Measurements from ENCODE around the gene CHST7.

CHST7 gene

DNA sequence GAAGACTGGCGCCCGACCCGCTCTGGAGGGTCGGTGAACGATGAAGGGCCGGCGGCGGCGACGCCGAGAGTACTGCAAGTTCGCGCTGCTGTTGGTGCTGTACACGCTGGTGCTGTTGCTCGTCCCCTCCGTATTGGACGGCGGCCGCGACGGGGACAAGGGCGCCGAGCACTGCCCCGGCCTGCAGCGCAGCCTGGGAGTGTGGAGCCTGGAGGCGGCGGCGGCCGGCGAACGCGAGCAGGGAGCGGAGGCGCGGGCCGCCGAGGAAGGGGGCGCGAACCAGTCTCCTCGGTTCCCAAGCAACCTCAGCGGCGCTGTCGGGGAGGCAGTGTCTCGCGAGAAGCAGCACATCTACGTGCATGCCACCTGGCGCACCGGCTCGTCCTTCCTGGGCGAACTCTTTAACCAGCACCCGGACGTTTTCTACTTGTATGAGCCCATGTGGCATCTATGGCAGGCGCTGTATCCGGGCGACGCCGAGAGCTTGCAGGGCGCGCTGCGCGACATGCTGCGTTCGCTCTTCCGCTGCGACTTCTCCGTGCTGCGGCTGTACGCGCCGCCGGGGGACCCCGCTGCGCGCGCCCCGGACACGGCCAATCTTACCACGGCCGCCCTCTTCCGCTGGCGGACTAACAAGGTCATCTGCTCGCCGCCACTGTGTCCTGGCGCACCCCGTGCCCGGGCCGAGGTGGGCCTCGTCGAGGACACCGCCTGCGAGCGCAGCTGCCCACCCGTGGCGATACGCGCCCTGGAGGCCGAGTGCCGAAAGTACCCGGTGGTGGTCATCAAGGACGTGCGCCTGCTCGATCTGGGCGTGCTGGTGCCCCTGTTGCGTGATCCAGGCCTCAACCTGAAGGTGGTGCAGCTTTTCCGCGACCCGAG, 568 bp downstream of the CHST7 start:
- in situ Hi-C loops (cut with MboI; ENCODE audit: low pct_unique_long_range_greater_than_20kb, low sequenced_read_pairs, unreplicated experiment): no loop called here
- TF ChIP-seq, protein P1, sequence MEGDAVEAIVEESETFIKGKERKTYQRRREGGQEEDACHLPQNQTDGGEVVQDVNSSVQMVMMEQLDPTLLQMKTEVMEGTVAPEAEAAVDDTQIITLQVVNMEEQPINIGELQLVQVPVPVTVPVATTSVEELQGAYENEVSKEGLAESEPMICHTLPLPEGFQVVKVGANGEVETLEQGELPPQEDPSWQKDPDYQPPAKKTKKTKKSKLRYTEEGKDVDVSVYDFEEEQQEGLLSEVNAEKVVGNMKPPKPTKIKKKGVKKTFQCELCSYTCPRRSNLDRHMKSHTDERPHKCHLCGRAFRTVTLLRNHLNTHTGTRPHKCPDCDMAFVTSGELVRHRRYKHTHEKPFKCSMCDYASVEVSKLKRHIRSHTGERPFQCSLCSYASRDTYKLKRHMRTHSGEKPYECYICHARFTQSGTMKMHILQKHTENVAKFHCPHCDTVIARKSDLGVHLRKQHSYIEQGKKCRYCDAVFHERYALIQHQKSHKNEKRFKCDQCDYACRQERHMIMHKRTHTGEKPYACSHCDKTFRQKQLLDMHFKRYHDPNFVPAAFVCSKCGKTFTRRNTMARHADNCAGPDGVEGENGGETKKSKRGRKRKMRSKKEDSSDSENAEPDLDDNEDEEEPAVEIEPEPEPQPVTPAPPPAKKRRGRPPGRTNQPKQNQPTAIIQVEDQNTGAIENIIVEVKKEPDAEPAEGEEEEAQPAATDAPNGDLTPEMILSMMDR (IDR thresholded peaks at IDR 0.05; ENCODE audit: extremely low read depth, insufficient read depth, missing control alignments): no peak
- DNase-seq (ENCODE audit: low spot score): peak; percentile 57

DNA sequence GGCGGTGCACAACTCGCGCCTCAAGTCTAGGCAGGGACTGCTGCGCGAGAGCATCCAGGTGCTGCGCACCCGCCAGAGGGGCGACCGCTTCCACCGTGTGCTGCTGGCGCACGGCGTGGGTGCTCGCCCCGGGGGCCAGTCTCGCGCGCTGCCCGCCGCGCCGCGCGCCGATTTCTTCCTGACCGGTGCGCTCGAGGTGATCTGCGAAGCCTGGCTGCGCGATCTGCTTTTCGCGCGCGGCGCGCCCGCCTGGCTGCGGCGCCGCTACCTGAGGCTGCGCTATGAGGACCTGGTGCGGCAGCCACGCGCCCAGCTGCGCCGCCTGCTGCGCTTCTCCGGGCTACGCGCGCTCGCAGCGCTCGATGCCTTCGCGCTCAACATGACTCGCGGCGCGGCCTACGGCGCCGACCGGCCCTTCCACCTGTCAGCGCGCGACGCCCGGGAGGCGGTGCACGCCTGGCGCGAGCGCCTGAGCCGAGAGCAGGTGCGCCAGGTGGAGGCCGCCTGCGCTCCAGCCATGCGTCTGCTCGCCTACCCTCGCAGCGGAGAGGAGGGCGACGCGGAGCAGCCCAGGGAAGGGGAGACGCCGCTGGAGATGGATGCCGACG, 1.3 kb downstream of the CHST7 start:
- peak; percentile 39 for DNase-seq (ENCODE audit: low spot score)
- in situ Hi-C loops (cut with MboI; ENCODE audit: low pct_unique_long_range_greater_than_20kb, low sequenced_read_pairs, unreplicated experiment): no loop called here
- TF ChIP-seq, protein P1 (IDR thresholded peaks at IDR 0.05; ENCODE audit: extremely low read depth, insufficient read depth, missing control alignments): peak; percentile 25

DNA sequence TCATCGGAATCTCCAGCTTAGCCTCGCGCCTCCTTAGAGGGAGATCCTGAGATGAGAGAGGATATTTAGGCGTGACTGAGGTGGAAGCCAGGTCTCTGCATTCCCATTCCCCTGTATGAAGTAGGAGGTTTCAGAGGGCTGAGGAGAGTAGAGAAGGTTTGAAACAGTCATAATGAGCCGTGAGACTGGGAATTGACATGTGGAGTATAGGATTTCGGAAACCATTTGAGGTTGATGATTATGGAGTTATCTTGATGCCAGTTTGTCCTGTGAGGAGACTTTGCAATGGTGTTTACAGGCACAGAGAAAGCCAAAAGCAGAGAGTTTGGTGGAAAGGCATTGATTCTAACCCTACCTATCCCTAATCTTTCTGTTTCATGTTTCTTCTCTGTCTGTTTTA, 2.0 kb downstream of the CHST7 start:
- TF ChIP-seq, protein P1 (IDR thresholded peaks at IDR 0.05; ENCODE audit: extremely low read depth, insufficient read depth, missing control alignments): no peak
- in situ Hi-C loops (cut with MboI; ENCODE audit: low pct_unique_long_range_greater_than_20kb, low sequenced_read_pairs, unreplicated experiment): no loop called here
- DNase-seq (ENCODE audit: low spot score): no peak

DNA sequence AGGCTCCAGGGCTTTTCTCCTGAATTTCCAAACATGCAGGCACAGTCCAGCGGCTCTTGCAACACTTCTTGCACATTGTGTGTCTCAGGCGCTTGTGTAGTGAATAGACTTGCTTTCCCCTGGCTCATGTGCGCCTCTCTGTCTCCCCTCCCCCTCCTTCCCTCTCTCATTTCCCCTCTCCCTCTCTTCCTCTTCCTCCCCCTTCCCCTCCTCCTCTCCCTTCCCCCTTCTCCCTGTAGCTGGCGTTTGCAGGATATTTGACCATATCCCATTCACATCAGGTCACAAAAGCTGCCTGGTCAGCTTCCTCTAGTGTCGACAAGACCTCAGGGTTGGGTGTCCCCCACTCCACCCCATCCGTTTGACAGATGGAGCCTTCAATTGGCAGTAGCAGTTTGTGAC, 2.4 kb downstream of the CHST7 start:
- in situ Hi-C loops (cut with MboI; ENCODE audit: low pct_unique_long_range_greater_than_20kb, low sequenced_read_pairs, unreplicated experiment): no loop called here
- no peak for DNase-seq (ENCODE audit: low spot score)
- TF ChIP-seq, protein P1 (IDR thresholded peaks at IDR 0.05; ENCODE audit: extremely low read depth, insufficient read depth, missing control alignments): no peak

DNA sequence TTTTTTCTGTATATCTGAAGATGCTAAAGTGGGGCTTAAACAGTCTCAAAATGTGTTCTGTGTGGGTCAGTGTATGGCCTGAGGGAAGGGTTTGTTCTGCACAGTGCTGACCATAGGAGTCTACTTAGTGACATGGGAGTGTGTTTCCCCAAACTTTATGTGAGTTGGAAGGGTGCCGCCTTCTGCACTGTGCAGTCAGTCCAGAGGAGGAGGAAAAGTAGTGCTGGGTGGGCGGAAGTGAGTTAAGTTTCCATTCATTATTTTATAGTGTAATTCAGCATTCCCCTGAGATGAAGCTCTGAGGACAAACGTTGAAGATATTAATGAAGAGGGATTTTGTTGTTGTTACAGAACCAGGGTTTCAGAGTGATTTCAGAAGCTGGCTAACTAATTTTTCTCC, 2.9 kb downstream of the CHST7 start:
- TF ChIP-seq, protein P1 (IDR thresholded peaks at IDR 0.05; ENCODE audit: extremely low read depth, insufficient read depth, missing control alignments): no peak
- no peak for DNase-seq (ENCODE audit: low spot score)
- in situ Hi-C loops (cut with MboI; ENCODE audit: low pct_unique_long_range_greater_than_20kb, low sequenced_read_pairs, unreplicated experiment): no loop called here

DNA sequence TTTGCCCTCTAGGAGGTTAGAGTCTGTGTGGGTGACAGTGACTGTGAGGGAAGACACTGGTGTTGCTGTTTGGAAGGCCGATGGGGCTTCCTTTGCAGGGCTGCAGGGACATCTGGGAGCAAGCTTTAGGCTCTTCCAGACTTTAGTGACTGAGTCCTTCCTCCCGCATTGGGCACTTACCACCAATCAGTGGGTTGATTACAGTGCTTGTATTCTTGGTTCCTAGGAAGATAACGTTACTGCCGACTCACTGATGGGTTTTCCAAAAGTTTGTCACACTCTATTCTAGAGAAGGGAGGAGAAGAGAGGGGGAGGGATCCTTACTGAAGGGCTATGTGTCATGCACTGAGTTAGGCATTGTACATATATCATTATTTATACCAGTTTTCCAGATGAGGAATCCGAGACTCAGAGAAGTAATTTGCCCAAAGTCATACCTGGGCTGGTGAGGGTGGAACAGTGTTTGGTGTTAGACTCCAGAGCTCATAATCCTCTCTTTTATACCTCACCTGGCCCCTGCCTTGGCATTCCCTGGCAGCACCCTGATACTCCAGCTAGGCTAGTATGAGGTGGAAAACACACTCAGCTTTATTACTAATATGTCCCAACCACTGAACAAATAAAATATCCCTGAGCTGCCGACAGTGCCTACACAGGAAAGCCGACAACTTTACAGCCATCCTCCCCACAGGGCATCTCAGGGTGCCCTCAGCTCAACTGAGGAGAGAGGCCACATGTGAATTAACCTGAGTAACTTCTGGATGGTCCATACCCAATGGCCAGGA, 3.8 kb downstream of the CHST7 start:
- TF ChIP-seq, protein P1 (IDR thresholded peaks at IDR 0.05; ENCODE audit: extremely low read depth, insufficient read depth, missing control alignments): no peak
- in situ Hi-C loops (cut with MboI; ENCODE audit: low pct_unique_long_range_greater_than_20kb, low sequenced_read_pairs, unreplicated experiment): no loop called here
- DNase-seq (ENCODE audit: low spot score): no peak
